Measurements from ENCODE around the gene RALA. TPM values are rescaled to one million over a fixed set of nuclear protein-coding genes. Genes with fewer than 3 reads are reported as not detected.

RALA gene
- total and polyA plus RNA-seq, 10 of the 15 experiments (the other 5 are each of a cell fraction or from before 2014, with no cell fraction given) = 7.5 to 53.3 (median 23.1) TPM

- TF ChIP-seq ESRRA (IDR thresholded peaks at IDR 0.05; ENCODE audit: low read length) = no peak
- TF ChIP-seq CBX5 (IDR thresholded peaks at IDR 0.05; ENCODE audit: low read depth) = no peak
- intact Hi-C loops (cut with micrococcal nuclease; ENCODE audit: unreplicated experiment) (no loop called here), in situ Hi-C loops (cut with MboI) (no loop called here)
- no peak overlapping the region for H2AFZ ChIP-seq (ENCODE audit: control insufficient read depth, low read depth, low read length)
- H3K27me3 ChIP-seq (replicated peaks in 1 of 2; ENCODE audit: control insufficient read depth in 2 of 2, insufficient read depth in 2 of 2, low read length in 1 of 2) = no peaks in the 10 kb centered on the region
- DNase-seq (ENCODE audit: low read depth, low spot score) (no peak), FAIRE-seq (no peak), ATAC-seq (no peak)
- CTCF ChIA-PET = interaction anchor here (0.8 to 1.1 kb wide), 3 partner anchors 9 to 92 kb away, joined by 3 read pairs; no protein-coding TSS in a partner anchor
- no peak overlapping the region for H3K9ac ChIP-seq (ENCODE audit: control insufficient read depth, insufficient read depth, low read length)
- H3K36me3 ChIP-seq (ENCODE audit: control insufficient read depth in 2 of 2, insufficient read depth in 2 of 2, low read length in 1 of 2) = no peaks in the 10 kb centered on the region
- SMC1A ChIA-PET (ENCODE audit: uncharacterized antibody, unreplicated experiment) = interaction anchor here (1.3 to 1.8 kb wide), 2 partner anchors 11 to 15 kb away, joined by 3 to 5 read pairs; no protein-coding TSS in a partner anchor
- RAD21 ChIA-PET (ENCODE audit: unreplicated experiment) = no interaction called here
- H4K20me1 ChIP-seq (ENCODE audit: control insufficient read depth, insufficient read depth) = no peaks in the 10 kb centered on the region
- POLR2A ChIA-PET = interaction anchor here (0.6 to 2.1 kb wide), 2 partner anchors 32 to 49 kb away, joined by 3 to 5 read pairs; partner anchors contain the start of gene RALA
- BruUV-seq (replicated peaks) = no TSS peak
- no peak overlapping the region for H3K4me3 ChIP-seq
- H3K27ac ChIP-seq (ENCODE audit: control insufficient read depth, insufficient read depth) = no peak overlapping the region
- H3K9me3 ChIP-seq (replicated peaks; ENCODE audit: control insufficient read depth, insufficient read depth, low read length) = peaks cover 4% of the 10 kb centered on the region; the same call in 2 of the 3 replicates
- H3K4me1 ChIP-seq (ENCODE audit: control insufficient read depth, insufficient read depth, low read length) = 0 out of 2 replicates have a peak, but pooled peaks cover 4% of the 10 kb centered on the region
- H3K4me2 ChIP-seq (ENCODE audit: control insufficient read depth, insufficient read depth) = no peak overlapping the region
- H3K79me2 ChIP-seq (ENCODE audit: control insufficient read depth, insufficient read depth, low read length) = no peaks in the 10 kb centered on the region; the same call in 1 of the 2 replicates
Measured at GRCh38 chr7:39672176-39672575, 48.8 kb downstream of the RALA start.

DNA sequence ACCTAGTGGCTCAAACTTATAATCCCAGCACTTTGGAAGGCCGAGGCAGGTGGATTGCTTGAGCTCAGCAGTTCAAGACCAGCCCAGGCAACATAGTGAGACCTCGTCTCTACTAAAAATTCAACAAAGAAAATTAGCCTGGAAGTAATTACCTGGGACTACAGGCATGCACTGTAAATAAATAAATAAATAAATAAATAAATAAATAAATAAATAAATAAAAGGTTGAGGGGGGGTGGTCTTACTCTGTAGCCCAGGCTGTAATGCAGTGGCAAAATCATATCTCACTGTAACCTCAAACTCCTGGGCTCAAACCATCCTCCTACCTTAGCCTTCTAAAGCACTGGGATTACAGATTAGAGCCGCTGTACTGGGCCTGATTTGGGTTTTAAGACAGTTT, 50.5 kb downstream of the RALA start:
- intact Hi-C loops (cut with micrococcal nuclease; ENCODE audit: unreplicated experiment) (no loop called here), in situ Hi-C loops (cut with MboI) (no loop called here)
- ChIA-PET RAD21 (ENCODE audit: unreplicated experiment) (interaction anchor here (0.9 kb wide), 1 partner anchor 10 kb away, joined by 3 read pairs; no protein-coding TSS in a partner anchor), SMC1A (ENCODE audit: uncharacterized antibody, unreplicated experiment) (interaction anchor here (0.9 kb wide), 1 partner anchor 26 kb away, joined by 3 read pairs; no protein-coding TSS in a partner anchor), CTCF (no interaction called here), POLR2A (no interaction called here)
- FAIRE-seq (no peak), ATAC-seq (no peak), DNase-seq (ENCODE audit: low read depth, low spot score) (no peak)
- no TSS peak for BruUV-seq (replicated peaks)
- Histone ChIP-seq H3K27me3 (replicated peaks in 1 of 2; ENCODE audit: control insufficient read depth in 2 of 2, insufficient read depth in 2 of 2, low read length in 1 of 2) (no peaks in the 10 kb centered on the region), H3K27ac (ENCODE audit: control insufficient read depth, insufficient read depth) (no peak overlapping the region), H3K4me1 (ENCODE audit: control insufficient read depth, insufficient read depth, low read length) (0 out of 2 replicates have a peak, but pooled peaks cover 4% of the 10 kb centered on the region), H3K79me2 (ENCODE audit: control insufficient read depth, insufficient read depth, low read length) (no peaks in the 10 kb centered on the region; the same call in 1 of the 2 replicates), H3K9ac (ENCODE audit: control insufficient read depth, insufficient read depth, low read length) (no peak overlapping the region), H3K4me2 (ENCODE audit: control insufficient read depth, insufficient read depth) (no peak overlapping the region), H2AFZ (ENCODE audit: control insufficient read depth, low read depth, low read length) (no peak overlapping the region), H3K9me3 (replicated peaks; ENCODE audit: control insufficient read depth, insufficient read depth, low read length) (peaks cover 4% of the 10 kb centered on the region; the same call in 2 of the 3 replicates), H3K36me3 (ENCODE audit: control insufficient read depth in 2 of 2, insufficient read depth in 2 of 2, low read length in 1 of 2) (no peaks in the 10 kb centered on the region), H4K20me1 (ENCODE audit: control insufficient read depth, insufficient read depth) (no peaks in the 10 kb centered on the region), H3K4me3 (no peak overlapping the region)
- no peak for TF ChIP-seq RAD21 (IDR thresholded peaks at IDR 0.05; ENCODE audit: insufficient read depth, low read depth, low read length)
- TF ChIP-seq SPI1 (IDR thresholded peaks at IDR 0.05; ENCODE audit: borderline replicate concordance, insufficient read depth, low read depth, low read length) = no peak
- TF ChIP-seq MYB (IDR thresholded peaks at IDR 0.05; ENCODE audit: borderline replicate concordance, low read depth, low read length) = no peak
- no peak for TF ChIP-seq KAT2A (conservative IDR thresholded peaks at IDR 0.05; ENCODE audit: control insufficient read depth, low read depth, low read length)
- no peak for TF ChIP-seq CBFB (IDR thresholded peaks at IDR 0.05; ENCODE audit: low read depth)
- no peak for TF ChIP-seq RB1 (IDR thresholded peaks at IDR 0.05; ENCODE audit: borderline replicate concordance)
- TF ChIP-seq BHLHE40 (IDR thresholded peaks at IDR 0.05; ENCODE audit: borderline replicate concordance in 1 of 2, low read depth in 2 of 2, low read length in 1 of 2) = no peak
- no peak for TF ChIP-seq NFYA (IDR thresholded peaks at IDR 0.05; ENCODE audit: borderline replicate concordance, low read depth, low read length)
- TF ChIP-seq RELA (IDR thresholded peaks at IDR 0.05; ENCODE audit: borderline replicate concordance, partially characterized antibody) = no peak
- TF ChIP-seq, protein P1, sequence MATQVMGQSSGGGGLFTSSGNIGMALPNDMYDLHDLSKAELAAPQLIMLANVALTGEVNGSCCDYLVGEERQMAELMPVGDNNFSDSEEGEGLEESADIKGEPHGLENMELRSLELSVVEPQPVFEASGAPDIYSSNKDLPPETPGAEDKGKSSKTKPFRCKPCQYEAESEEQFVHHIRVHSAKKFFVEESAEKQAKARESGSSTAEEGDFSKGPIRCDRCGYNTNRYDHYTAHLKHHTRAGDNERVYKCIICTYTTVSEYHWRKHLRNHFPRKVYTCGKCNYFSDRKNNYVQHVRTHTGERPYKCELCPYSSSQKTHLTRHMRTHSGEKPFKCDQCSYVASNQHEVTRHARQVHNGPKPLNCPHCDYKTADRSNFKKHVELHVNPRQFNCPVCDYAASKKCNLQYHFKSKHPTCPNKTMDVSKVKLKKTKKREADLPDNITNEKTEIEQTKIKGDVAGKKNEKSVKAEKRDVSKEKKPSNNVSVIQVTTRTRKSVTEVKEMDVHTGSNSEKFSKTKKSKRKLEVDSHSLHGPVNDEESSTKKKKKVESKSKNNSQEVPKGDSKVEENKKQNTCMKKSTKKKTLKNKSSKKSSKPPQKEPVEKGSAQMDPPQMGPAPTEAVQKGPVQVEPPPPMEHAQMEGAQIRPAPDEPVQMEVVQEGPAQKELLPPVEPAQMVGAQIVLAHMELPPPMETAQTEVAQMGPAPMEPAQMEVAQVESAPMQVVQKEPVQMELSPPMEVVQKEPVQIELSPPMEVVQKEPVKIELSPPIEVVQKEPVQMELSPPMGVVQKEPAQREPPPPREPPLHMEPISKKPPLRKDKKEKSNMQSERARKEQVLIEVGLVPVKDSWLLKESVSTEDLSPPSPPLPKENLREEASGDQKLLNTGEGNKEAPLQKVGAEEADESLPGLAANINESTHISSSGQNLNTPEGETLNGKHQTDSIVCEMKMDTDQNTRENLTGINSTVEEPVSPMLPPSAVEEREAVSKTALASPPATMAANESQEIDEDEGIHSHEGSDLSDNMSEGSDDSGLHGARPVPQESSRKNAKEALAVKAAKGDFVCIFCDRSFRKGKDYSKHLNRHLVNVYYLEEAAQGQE (IDR thresholded peaks at IDR 0.05; ENCODE audit: low read depth, low read length) = no peak
- no peak for TF ChIP-seq IRF4 (IDR thresholded peaks at IDR 0.05; ENCODE audit: low read depth, low read length)
- TF ChIP-seq TAF1 (IDR thresholded peaks at IDR 0.05; ENCODE audit: borderline replicate concordance, low read depth, low read length) = no peak
- no peak for TF ChIP-seq EZH2 (IDR thresholded peaks at IDR 0.05; ENCODE audit: borderline replicate concordance, control insufficient read depth, low read depth, low read length)
- WGBS (ENCODE audit: insufficient coverage, insufficient replicate concordance, low lambda C conversion rate, missing lambda C conversion rate) = 94% methylated on average over 3 of the region's 3 CpGs
